Measurements from ENCODE around the gene CABYR.

CABYR gene

GRCh38 chr18:24181806-24182205, 42.9 kb downstream of the CABYR start:
- in situ Hi-C loops (cut with MboI; ENCODE audit: low sequenced_read_pairs, unreplicated experiment), result loop anchor here (25.0 kb wide), 1 partner anchor 95 kb away; no protein-coding TSS in a partner anchor
- no peak for DNase-seq (ENCODE audit: low spot score)
- no peak for TF ChIP-seq CTCF (IDR thresholded peaks at IDR 0.05; ENCODE audit: borderline replicate concordance, control extremely low read depth, extremely low read depth, insufficient read depth, missing control alignments)

GRCh38 chr18:24185805-24186204, 46.9 kb downstream of the CABYR start:
- no peak for TF ChIP-seq CTCF (IDR thresholded peaks at IDR 0.05; ENCODE audit: borderline replicate concordance, control extremely low read depth, extremely low read depth, insufficient read depth, missing control alignments)
- in situ Hi-C loops (cut with MboI; ENCODE audit: low sequenced_read_pairs, unreplicated experiment), result loop anchor here (25.0 kb wide), 1 partner anchor 99 kb away; no protein-coding TSS in a partner anchor
- DNase-seq (ENCODE audit: low spot score), result no peak

GRCh38 chr18:24187049-24187448, 48.2 kb downstream of the CABYR start:
- in situ Hi-C loops (cut with MboI; ENCODE audit: low sequenced_read_pairs, unreplicated experiment), result loop anchor here (25.0 kb wide), 1 partner anchor 100 kb away; no protein-coding TSS in a partner anchor
- TF ChIP-seq CTCF (IDR thresholded peaks at IDR 0.05; ENCODE audit: borderline replicate concordance, control extremely low read depth, extremely low read depth, insufficient read depth, missing control alignments), result no peak
- no peak for DNase-seq (ENCODE audit: low spot score)

- in situ Hi-C loops (cut with MboI; ENCODE audit: low sequenced_read_pairs, unreplicated experiment), result loop anchor here (25.0 kb wide), 1 partner anchor 100 kb away; no protein-coding TSS in a partner anchor
- TF ChIP-seq CTCF (IDR thresholded peaks at IDR 0.05; ENCODE audit: borderline replicate concordance, control extremely low read depth, extremely low read depth, insufficient read depth, missing control alignments), result no peak
- no peak for DNase-seq (ENCODE audit: low spot score)
These were observed 48.8 kb downstream of the CABYR start for GRCh38 chr18:24187689-24188088.

- in situ Hi-C loops (cut with MboI; ENCODE audit: low sequenced_read_pairs, unreplicated experiment), result loop anchor here (25.0 kb wide), 1 partner anchor 101 kb away; no protein-coding TSS in a partner anchor
- no peak for DNase-seq (ENCODE audit: low spot score)
- TF ChIP-seq CTCF (IDR thresholded peaks at IDR 0.05; ENCODE audit: borderline replicate concordance, control extremely low read depth, extremely low read depth, insufficient read depth, missing control alignments), result no peak
These were observed 49.3 kb downstream of the CABYR start for GRCh38 chr18:24188120-24188519.

- in situ Hi-C loops (cut with MboI; ENCODE audit: low sequenced_read_pairs, unreplicated experiment), result loop anchor here (25.0 kb wide), 1 partner anchor 102 kb away; no protein-coding TSS in a partner anchor
- TF ChIP-seq CTCF (IDR thresholded peaks at IDR 0.05; ENCODE audit: borderline replicate concordance, control extremely low read depth, extremely low read depth, insufficient read depth, missing control alignments), result no peak
- DNase-seq (ENCODE audit: low spot score), result peak; percentile 66
These were observed 50.2 kb downstream of the CABYR start for GRCh38 chr18:24189007-24189528.
